Left colon (tissue), 2 donors: ENCODE data around the gene HMGCL. TPM values are rescaled to one million over a fixed set of nuclear protein-coding genes. Genes with fewer than 3 reads are reported as not detected.
A peak's percentile ranks its signal among the peaks of the same experiment; 100 is the strongest.
"Not testable (repeated sequence)": the region's sequence is repeated elsewhere in the genome, so short reads cannot be mapped to it uniquely, and the experiment has no call there.

Experiments
- ATAC-seq: fragments of 200-7000 bp; cut with Tn5 transposase; one replicate; pipeline ENCODE4 v1.9.1; 2020; ENCODE audit warnings: mild to moderate bottlenecking, moderate library complexity
- DNase-seq, 2 donors: peaks; one replicate each; pipeline ENCODE4 v3.0.0-alpha.2; 2020
- intact Hi-C, 2 donors: fragments of 100-400 bp; cut with DNase I in 1 of 2; cut with micrococcal nuclease in 1 of 2; formaldehyde crosslinking; loops; one replicate each; pipeline versions ENCODE4 v1.11.2 to v1.14.0; 2022; cut with DNase I, micrococcal nuclease
- long read RNA-seq: library from polyadenylated mRNA; unstranded; transcript quantifications from one replicate; pipeline ENCODE4 v2.0.0, GENCODE V29; 2021
- total RNA-seq, 2 donors: library from RNA; stranded (reverse); fragmentation: NEBNext Ultra II Directional; extraction: Animal tissue kit (Norgen Biotek cat#: 25700); gene quantifications; one replicate each; pipeline ENCODE4 v1.2.1, GENCODE V29; 2021
- donor health status: DM: no; HTN: no; CAD: no.
- donor health status: DM: yes; HTN: yes; CAD: no.

The HMGCL gene
- 10 to 100 TPM; 85.3 to 95.1 TPM for total RNA-seq
- long read RNA-seq, transcript HMGCL-203 (9 exons, 1,600 nt), result major isoform, 271 of 306 reads
- long read RNA-seq, transcript HMGCL-204 (7 exons, 1,354 nt), result minor isoform, 5 of 306 reads
- long read RNA-seq, partial matches to known transcripts, result 10 of 306 reads
- long read RNA-seq, other reads (novel, unspliced or antisense), result 19 of 306 reads

DNA sequence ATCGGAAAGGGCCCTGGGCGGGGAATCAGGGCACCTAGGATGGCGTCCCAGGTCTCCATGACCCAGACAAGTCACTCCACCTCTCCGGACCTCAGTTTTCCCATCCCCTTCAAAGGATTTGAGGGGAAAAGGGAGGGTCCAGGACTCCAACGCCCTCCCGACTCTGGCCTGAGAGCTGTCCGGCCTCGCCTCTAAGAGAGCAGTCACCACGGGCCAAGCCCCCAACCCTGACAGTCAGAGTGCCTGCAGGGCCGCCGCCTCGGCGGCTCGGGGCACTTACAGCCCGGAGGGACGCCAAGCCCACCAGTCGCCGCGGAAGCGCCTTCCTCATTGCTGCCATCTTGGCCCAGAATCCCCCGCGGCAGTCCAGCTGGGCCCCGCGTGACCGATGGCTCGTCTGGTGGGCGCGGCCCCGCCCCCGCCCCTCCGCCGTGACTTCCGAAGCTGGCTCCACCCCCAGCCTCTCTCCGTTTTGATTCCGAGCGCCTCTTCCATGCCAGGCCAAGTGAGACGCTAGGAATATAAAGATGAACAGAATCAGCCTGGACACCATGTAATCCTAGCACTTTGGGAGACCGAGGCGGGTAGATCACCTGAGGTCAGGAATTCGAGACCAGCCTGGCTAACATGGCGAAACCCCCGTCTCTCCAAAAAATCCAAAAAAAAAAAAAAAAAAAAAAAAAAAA lies at the start of gene HMGCL:
TSS of gene HMGCL (minus strand) at position 354 of the 686 bp plus-strand sequence. CDS start at position 340, 14 bp downstream.
- intact Hi-C loops, result no loop called here
- ATAC-seq, result peak; percentile 99
- DNase-seq, result peak; percentile 91 to 94

DNA sequence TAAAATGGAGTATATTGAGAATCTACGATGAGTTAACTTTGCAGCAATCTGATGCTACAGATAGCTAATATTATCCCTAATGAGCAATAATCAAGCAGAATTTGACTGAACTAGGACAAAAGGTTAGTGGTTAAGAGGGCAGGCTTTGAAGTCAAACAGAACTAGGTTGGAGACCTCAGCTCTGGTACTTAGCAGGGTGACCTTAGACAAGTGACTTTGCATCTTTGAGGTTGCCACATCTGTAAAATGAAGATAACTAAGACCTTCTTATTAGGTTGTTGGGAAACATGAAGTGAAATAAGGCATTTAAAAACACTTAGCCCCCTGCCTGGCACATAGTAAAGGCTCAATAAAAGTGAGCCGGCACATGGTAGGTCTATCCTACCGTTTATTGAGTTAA lies 47.2 kb upstream of the HMGCL start:
- ATAC-seq (no peak), DNase-seq (no peak)

DNA sequence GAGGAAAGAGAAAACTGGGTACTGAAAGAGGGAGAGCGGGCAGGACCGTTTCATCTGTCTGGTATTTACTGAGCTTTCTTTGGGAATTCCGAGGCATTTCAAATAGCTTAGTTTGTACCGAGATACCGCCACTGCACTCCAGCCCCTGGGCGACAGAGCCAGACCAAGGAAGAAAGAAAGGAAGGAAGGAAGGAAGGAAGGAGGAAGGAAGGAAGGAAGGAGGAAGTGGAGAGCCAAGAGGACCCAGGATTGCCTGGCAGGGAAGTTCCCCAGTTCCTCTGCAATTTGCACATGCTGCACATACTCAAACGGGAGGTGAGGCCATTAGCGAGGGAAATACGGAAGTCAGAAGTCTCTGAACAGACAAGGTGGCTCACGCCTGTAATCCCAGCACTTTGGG lies 43.8 kb upstream of the HMGCL start:
- peak in 1 of 2 donors; percentile 33 for DNase-seq
- intact Hi-C loops, result no loop called here
- no peak for ATAC-seq

More for the DNA sequence above, 47.2 kb upstream of the HMGCL start:
- intact Hi-C loops, result no loop called here

DNA sequence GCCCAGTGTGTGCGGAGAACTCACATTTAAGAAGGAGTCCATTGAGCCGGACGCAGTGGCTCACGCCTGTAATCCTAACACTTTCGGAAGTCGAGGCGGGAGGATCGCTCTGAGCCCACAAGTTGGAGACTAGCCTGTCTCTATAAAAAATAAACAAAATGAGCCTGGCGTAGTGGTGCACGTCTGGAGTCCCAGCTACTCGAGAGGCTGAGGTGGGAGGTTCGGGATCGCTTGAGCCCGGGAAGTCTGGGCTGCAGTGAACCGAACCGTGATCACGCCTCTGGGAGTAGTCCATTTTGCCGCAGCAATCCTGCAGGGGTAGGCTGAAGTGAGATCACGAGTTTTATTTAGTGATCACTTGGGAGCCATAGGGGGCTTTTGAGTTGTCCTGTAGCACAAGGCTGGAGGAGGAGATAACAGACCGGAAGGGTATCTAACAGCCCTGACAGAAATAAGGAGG lies 43.4 kb upstream of the HMGCL start:
- DNase-seq, result no peak
- peak; percentile 11 for ATAC-seq
- intact Hi-C loops, result no loop called here

DNA sequence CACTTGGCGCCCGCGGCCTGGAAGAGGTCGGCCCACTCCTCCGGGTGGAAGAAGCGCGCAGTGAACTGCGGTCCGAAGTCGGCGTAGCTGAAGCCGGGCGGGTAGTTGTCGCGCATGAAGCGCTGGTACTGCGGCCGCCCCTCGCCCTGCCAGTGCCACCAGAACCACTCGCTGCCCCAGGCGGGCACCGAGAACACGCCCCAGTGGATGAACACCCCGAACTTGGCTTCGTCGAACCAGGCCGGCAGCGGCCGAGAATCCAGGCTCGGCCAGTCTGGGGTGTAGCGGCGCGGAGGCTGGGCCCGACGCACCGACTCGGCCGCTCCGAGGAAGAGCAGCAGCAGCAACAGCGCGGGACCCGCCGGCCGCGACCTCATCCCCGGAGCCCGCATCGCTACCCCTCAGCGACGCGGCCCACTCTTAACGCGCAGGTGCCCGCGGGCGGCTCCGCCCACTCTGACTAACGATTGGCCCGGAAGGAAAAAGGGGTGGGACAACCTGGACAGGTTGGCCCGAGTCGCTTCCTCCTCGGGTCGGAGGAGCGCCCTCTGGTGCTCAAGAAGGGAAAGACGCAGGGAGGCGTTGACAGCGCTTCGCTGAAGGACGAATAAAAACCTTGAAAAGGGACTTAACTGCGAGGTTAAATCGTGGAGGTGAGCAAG lies 42.8 kb upstream of the HMGCL start, which contains the start of gene FUCA1:
TSS of gene FUCA1 (minus strand) at position 396 of the 662 bp plus-strand sequence. CDS start at position 392, 4 bp downstream.
- peak; percentile 97 for ATAC-seq
- intact Hi-C loops, result no loop called here

DNA sequence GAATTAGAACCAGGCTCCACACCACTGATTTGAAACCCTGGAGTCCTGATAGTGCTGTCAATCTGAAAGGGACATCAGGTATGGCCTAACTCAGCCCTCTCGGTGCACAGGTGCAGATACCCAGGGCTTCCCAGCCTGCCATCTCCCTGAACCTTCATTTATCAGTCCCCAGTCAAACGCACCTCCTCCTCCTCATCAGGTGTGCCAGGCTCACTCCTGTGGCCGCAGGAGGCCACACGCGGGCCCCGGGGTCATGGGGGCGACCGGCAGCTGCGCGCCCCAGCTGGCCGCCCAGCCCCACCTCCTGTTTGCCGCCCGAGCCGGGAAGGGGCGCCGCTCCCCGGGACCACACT lies 42.3 kb upstream of the HMGCL start:
- intact Hi-C loops, result no loop called here
- DNase-seq (peak in 1 of 2 donors; percentile 29), ATAC-seq (peak; percentile 49)

More for the DNA sequence above, 42.8 kb upstream of the HMGCL start, which contains the start of gene FUCA1:
- peak; percentile 94 to 97 for DNase-seq

DNA sequence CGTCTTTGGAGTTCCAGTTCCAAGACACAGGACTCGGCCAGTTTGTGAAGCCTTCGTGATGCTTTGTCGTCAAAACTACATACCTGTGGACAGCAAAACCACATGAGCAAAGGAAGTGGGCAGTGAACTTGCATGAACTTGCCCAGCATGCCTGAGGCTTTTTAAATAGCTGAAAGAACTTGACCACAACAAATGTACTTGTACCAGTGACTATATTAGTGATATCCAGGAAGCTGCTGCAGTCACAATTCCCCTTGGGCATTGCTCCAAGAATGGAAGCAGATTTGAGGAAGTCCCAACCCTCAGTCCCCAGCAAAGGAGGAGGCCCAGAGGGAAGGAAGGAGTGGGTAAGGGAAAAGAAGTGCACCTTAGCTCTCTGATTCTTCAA lies 40.3 kb upstream of the HMGCL start:
- intact Hi-C loops, result no loop called here
- ATAC-seq, result peak; percentile 29
- peak; percentile 28 to 36 for DNase-seq

DNA sequence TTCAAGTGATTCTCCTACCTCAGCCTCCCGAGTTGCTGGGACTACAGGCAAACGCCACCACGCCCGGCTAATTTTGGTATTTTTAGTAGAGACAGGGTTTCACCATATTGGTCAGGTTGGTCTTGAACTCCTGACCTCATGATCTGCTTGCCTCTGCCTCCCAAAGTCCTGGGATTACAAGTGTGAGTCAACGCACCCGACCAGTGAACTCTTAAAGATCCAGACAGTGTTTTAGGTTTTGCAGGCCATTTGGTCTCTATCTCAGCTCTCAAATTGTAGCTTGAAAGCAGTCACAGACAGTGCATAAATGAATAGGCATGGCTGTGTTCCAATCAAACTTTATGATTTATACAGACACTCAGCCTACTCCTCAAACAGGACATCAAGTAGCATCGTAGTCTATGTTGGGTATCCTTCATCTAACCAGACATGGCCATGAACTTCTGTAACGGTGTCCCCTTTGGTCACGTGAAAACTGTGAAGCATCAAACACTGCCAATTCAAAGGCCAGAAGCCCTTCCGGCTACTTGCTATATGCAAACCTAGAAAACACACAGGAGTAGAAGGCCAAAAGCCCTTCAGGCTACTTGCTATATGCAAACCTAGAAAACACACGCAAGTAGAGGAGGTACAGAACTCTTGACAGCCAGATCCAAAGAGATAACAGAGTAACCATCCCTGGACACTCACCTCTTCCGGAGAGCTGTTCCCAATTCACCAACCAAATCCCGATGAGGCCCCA lies 39.7 kb upstream of the HMGCL start:
- intact Hi-C loops, result no loop called here
- DNase-seq, result no peak
- no peak for ATAC-seq

DNA sequence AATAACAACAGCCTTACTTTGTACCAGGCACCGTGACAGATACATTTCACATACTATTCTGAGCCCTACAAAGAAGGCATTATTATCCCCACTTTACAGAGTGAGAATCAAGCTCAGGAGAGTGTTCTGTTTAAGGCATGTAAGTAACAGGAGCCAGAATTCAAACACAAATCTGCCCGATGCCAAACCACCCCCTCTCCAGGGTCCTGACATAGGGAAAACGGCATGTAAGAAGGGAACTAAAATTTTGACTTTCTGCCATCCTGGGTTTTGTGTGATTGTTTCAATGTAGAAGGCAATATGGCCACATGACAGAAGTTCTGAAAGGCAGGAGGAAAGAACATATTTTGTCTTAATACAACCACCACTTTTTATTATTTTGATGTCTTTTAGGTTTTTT lies 37.4 kb upstream of the HMGCL start:
- no peak for ATAC-seq
- intact Hi-C loops, result no loop called here
- DNase-seq, result no peak

DNA sequence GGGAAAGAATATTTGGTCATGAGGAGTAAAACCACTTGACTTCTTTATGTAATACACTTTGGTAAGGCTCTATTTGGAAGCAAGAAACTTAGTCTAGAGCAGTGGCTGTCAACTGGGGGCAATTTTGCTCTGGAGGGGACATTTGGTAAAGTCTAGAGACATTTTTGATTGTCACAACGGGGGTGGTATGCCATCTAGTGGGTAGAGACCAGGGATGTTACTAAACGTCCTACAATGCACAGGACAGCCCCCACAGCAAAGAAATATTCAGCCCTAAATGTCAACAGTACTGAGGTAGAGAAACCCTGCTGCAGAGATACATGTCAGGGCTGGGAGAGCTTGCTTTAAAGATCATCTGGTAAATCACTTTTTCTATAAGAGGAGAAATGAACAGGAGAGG lies 29.3 kb upstream of the HMGCL start:
- ATAC-seq (no peak), DNase-seq (no peak)
- intact Hi-C loops, result no loop called here

DNA sequence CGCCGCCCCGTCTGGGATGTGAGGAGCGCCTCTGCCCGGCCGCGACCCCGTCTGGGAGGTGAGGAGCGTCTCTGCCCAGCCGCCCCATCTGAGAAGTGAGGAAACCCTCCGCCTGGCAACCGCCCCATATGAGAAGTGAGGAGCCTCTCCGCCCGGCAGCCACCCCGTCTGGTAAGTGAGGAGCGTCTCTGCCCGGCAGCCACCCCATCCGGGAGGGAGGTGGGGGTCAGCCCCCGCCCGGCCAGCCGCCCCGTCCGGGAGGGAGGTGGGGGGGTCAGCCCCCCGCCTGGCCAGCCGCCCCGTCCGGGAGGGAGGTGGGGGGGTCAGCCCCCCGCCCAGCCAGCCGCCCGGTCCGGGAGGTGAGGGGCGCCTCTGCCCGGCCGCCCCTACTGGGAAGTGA lies 27.9 kb upstream of the HMGCL start:
- intact Hi-C loops, DNase-seq, ATAC-seq: not testable (repeated sequence)

DNA sequence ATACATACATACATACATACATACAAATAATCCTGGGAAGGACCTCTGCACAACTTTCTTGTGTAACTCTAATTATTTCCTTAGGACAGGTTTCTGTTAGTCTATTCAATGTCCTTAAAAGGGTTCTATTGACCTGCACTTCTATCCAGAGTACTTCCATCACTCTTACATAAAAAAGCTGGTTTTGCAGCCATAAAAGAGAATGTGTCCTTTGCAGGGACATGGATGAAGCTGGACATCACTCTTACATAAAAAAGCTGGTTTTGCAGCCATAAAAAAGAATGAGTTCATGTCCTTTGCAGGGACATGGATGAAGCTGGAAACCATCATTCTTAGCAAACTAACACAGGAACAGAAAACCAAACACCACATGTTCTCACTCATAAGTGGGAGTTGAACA lies 26.2 kb upstream of the HMGCL start:
- DNase-seq, ATAC-seq, intact Hi-C loops: not testable (repeated sequence)

DNA sequence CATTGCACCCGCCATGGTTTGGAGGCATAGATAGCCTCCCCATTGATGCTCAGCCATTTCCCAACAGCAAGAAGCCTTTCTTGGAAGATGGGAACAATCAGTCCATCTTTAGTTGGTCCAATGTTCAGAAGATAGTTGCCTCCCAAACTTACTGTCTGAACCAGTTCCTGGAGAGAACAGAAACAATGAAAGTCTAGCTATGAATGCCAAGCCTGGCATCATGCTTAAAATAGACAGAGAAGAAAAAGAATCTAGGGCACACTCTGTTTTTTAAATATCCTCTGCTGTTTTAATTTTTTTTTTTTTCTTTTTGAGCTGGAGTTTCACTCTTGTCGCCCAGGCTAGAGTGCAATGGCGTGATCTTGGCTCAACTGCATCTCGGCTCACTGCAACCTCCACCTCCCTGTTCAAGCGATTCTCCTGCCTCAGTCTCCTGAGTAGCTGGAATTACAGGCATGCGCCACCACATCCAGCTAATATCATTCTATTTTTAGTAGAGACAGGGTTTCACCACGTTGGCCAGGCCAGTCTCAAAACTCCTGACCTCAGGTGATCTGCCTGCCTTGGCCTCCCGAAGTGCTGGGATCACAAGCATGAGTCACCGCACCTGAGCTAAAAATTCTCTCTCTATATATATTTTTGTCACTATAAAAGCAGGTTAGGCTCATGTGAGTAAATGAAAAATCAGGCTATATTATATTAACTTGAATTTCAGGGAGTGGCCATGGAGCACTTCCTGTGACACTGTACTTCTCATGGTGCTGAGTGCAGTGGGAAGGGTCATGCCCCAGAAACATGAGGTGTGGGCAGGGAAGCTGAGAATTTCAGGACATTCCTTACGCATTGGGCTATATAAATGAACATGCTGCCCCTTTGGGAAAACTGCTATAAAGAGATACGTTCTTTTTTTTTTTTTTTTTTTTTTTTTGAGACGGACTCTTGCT lies 23.7 kb upstream of the HMGCL start:
- DNase-seq (no peak), ATAC-seq (no peak)

DNA sequence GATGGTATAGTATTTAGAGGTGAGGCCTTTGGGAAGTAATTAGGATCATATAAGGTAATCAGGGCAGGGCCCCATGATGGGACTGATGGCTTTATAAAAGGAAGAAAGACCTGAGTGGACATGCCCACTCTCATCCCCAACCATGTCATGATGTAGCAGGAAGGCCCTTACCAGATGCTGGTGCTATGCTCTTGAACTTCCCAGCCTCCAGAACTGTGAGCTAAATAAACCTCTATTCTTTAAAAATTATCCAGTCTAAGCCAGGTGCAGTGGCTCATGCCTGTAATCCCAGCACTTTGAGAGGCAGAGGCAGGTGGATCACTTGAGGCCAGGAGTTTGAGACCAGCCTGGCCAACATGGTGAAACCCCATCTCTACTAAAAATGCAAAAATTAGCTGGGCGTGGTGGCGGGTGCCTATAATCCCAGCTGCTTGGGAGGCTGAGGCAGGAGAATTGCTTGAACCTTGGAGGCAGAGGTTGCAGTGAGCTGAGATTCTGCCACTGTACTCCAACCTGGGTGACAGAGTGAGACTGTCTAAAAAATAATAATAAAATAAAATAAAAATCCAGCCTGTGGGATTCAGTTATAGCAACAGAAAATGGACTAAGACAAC lies 22.4 kb upstream of the HMGCL start:
- DNase-seq, intact Hi-C loops, ATAC-seq: not testable (repeated sequence)

More for the DNA sequence above, 23.7 kb upstream of the HMGCL start:
- intact Hi-C loops, result no loop called here

DNA sequence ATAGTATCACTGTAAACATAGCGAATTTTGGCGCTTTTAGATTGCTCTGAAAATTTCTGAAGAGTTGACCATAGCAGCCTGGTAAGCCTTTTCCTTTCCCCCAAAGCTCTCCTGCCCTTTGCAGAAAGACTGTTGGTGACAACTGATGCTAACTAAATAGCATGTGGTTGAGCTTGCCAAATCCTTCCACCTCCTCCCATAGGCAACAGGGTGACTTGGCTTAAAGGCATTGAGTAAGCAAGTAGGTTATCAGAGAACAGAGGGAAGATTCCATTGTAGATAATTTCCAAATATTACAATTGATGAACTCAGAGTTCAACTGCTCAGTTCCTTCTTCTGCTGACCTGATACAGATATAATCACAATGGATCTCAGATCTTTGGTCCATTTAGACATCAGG lies 19.9 kb upstream of the HMGCL start:
- intact Hi-C loops, result no loop called here
- ATAC-seq, result no peak

DNA sequence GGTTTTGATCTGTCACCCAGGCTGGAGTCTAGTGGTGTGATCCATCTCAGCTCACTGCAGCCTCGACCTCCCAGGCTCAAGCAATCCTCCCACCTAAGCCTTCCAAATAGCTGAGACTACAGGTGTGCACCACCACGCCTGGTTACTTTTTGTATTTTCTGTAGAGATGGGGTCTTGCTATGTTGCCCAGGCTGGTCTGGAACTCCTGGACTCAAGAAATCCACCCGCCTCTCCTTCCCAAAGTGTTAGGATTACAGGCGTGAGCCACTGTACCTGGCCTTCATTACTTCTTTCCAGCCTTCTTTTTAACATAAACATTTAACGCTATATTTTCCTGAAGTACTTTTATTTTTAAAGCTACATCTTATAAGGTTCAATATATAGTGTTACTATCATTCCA lies 18.4 kb upstream of the HMGCL start:
- ATAC-seq, result no peak
- intact Hi-C loops, result no loop called here

More for the DNA sequence above, 19.9 kb upstream of the HMGCL start:
- DNase-seq, result no peak

DNA sequence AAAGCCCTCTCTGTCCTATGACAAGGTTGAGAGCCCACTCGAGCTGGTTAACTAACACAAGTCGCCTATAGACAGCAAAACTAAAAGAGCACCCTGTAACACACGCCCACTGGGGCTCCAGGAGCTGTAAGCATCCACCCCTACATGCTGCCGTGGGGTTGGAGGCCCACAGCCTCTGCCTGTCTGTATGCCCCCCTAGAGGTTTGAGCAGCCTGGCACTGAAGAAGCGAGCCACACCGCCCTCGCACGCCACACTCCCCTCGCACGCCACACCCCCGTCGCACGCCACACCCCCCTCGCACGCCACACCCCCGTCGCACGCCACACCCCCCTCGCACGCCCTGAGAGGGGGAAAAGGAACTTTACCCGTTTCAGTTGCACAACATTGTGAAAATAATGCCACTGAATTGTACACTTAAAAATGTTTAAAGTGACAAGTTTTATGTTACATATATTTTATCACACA lies 13.2 kb upstream of the HMGCL start:
- ATAC-seq (peak; percentile 98), DNase-seq (peak; percentile 71 to 82)
- intact Hi-C loops, result no loop called here

More for the DNA sequence above, 18.4 kb upstream of the HMGCL start:
- no peak for DNase-seq
